Muscle layer of duodenum (tissue), 2 donors: ENCODE measurements around the gene HLCS.
"Not testable (repeated sequence)": the region's sequence is repeated elsewhere in the genome, so short reads cannot be mapped to it uniquely, and the experiment has no call there.

Experiments
- H3K27ac ChIP-seq: one replicate; pipeline ENCODE4 v1.7.0; 2013; ENCODE audit warnings: mild to moderate bottlenecking, low read length
- H3K27me3 ChIP-seq: one replicate; pipeline ENCODE4 v1.7.0; 2013; ENCODE audit warnings: low read depth, mild to moderate bottlenecking, control low read depth, low read length
- H3K36me3 ChIP-seq, 2 donors: one replicate each; pipeline ENCODE4 v1.7.0; 2013; ENCODE audit warnings: low read length in 2 of 2, control low read depth in 1 of 2, mild to moderate bottlenecking in 1 of 2; ENCODE audit not compliant: insufficient read depth in 2 of 2, control insufficient read depth in 1 of 2
- H3K4me1 ChIP-seq, 2 donors: one replicate each; pipeline ENCODE4 v1.7.0; 2013; ENCODE audit warnings: low read length in 2 of 2, mild to moderate bottlenecking in 2 of 2, control low read depth in 1 of 2, moderate library complexity in 1 of 2; ENCODE audit not compliant: insufficient read depth in 2 of 2, control insufficient read depth in 1 of 2
- H3K4me3 ChIP-seq, 2 donors: one replicate each; pipeline ENCODE4 v1.7.0; 2013; ENCODE audit warnings: low read length in 2 of 2, low read depth in 1 of 2, mild to moderate bottlenecking in 1 of 2
- H3K9me3 ChIP-seq, 2 donors: one replicate each; pipeline ENCODE4 v1.7.0; 2013; ENCODE audit warnings: low read length in 2 of 2, control low read depth in 1 of 2, mild to moderate bottlenecking in 1 of 2; ENCODE audit not compliant: control insufficient read depth in 1 of 2
- donor health status: healthy.

HLCS gene

GRCh38 chr21:36995285-36995684, 28.8 kb upstream of the HLCS start:
- H3K4me3 ChIP-seq, H3K36me3 ChIP-seq, H3K9me3 ChIP-seq, H3K4me1 ChIP-seq, H3K27me3 ChIP-seq, H3K27ac ChIP-seq: not testable (repeated sequence)

DNA sequence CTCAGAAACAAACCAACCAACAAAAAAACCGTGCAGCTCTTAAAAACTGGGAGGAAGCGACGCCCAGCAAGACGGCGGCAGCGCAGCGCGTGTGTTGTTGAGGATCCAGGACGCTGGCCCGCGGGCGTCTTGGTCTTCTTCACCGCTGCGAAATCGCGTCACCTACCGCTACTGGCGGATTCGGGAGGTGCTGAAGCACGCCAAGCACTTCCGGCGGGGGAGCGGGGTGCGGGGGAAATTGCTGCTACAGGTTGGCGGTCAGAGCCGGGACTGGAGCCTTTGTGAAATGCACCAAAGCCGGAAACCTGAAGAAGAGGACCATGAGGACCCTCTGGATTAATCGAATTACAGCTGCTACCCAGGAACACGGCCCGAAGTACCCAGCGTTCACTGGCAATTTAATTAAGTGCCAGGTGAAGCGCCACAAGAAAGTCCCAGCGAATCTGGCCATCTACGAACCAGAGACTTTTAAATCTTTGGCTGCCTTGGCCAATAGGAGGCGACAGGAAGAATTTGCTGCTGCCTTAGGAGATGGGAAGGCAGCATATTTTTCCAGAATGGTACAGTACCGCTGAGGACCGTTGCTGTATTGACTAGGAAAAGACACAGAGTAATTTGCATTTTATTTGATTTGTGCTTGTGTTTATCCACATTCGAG, 28.2 kb upstream of the HLCS start:
- Histone ChIP-seq H3K36me3 (no peaks in the 10 kb centered on the region), H3K9me3 (no peaks in the 10 kb centered on the region), H3K27ac (no peak overlapping the region), H3K4me3 (no peak overlapping the region), H3K4me1 (no peaks in the 10 kb centered on the region), H3K27me3 (no peaks in the 10 kb centered on the region)

DNA sequence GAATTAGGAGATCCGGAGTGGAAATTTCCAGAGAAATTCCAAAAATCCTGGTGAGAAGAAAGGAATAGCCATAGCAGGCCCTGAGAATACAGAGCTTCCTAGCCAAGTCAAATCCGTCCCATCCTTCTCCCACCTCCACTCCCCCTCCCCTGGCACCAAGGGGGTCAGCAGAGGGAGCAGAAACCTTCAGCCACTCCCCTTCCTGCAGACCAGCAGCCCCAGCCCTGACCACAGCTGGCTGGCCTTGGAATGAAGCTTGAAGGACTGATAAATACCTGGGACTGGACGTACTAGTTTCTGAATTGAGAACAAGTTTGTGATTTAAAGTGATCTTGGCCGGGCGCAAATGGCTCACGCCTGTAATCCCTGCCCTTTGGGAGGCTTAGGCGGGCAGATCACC, 26.2 kb upstream of the HLCS start:
- H3K27ac ChIP-seq: no peak overlapping the region
- H3K4me1 ChIP-seq: no peaks in the 10 kb centered on the region
- no peaks in the 10 kb centered on the region for H3K36me3 ChIP-seq
- no peaks in the 10 kb centered on the region for H3K27me3 ChIP-seq
- no peak overlapping the region for H3K4me3 ChIP-seq
- H3K9me3 ChIP-seq: no peaks in the 10 kb centered on the region

- Histone ChIP-seq H3K4me1 (no peaks in the 10 kb centered on the region), H3K9me3 (no peaks in the 10 kb centered on the region), H3K36me3 (peaks cover 0 to 3% of the 10 kb centered on the region in 2 donors), H3K27me3 (no peaks in the 10 kb centered on the region), H3K4me3 (peak overlapping the region; percentile 16 to 64), H3K27ac (no peak overlapping the region)
Observed at GRCh38 chr21:36990508-36991205, 24.2 kb upstream of the HLCS start.

DNA sequence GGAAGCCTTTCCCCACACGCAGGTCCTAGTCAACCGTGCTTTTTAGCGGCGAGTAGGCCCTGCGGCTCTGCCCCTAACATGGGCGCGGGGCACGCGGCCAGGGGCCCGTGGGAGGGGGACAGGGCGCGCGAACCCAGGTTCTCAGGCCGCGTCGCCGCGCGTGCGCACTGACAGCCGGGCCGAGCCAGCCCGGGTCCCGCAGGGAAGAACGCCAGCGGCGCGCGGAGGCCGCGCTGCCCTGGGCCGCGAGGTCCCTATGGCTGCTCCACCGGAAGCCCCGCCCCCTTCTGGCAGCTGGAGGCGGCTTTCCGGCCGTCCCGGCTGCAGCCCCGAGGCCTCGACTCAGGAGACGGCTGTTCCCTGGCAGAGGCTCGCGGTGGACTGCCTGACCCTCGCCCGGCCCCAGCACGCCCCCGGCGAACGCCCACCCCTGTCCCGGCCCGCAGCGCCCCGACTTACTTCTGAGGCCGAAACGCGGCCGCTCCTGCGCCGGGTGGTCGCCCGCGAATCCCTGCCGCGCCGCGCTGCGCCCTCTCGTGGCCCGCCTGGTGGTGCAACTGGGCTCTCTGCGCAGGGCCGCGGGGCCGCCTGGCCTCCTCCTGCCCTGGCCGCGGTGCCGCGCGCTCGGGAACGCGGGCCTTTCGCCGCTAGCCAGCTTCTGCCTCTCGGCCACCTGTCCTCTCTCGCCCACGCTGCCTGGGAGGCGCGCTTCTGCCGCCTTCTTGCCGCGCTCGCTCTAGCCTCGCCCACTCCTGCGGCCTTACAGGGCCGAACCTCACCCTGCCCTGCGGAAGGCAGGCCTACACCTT, 23.4 kb upstream of the HLCS start:
- Histone ChIP-seq H3K9me3 (no peaks in the 10 kb centered on the region), H3K27me3 (no peaks in the 10 kb centered on the region), H3K4me3 (peak overlapping the region; percentile 16 to 64), H3K4me1 (no peaks in the 10 kb centered on the region), H3K27ac (no peak overlapping the region), H3K36me3 (peaks cover 0 to 3% of the 10 kb centered on the region in 2 donors)

DNA sequence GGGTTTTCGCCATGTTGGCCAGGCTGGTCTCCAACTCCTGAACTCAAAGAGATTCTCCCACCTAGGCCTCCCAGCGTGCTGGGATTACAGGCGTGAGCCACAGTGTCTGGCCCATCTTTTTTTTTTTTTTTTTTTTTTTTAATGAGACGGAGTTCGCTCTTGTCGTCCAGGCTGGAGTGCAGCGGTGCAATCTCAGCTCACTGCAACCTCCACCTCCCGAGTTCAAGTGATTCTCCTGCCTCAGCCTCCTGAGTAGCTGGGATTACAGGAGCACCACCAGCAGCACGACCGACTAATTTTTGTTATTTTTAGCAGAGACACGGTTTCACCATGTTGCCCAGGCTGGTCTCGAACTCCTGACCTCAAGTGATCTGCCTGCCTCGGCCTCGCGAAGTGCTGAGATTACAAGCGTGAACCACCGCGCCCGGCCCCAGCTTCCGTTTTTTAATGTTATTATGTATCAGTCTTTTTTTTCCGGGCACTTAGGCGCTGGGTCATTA, 22.8 kb upstream of the HLCS start:
- not testable (repeated sequence) for H3K4me1 ChIP-seq, H3K9me3 ChIP-seq, H3K36me3 ChIP-seq, H3K27me3 ChIP-seq, H3K27ac ChIP-seq
- H3K4me3 ChIP-seq: peak overlapping the region in 1 of 2 donors; percentile 64

- no peaks in the 10 kb centered on the region for H3K27me3 ChIP-seq
- H3K4me3 ChIP-seq: no peak overlapping the region
- H3K4me1 ChIP-seq: no peaks in the 10 kb centered on the region
- no peak overlapping the region for H3K27ac ChIP-seq
- no peaks in the 10 kb centered on the region for H3K9me3 ChIP-seq
- H3K36me3 ChIP-seq: peaks cover 0 to 3% of the 10 kb centered on the region in 2 donors
Observed at GRCh38 chr21:36988536-36988935, 22.1 kb upstream of the HLCS start.

DNA sequence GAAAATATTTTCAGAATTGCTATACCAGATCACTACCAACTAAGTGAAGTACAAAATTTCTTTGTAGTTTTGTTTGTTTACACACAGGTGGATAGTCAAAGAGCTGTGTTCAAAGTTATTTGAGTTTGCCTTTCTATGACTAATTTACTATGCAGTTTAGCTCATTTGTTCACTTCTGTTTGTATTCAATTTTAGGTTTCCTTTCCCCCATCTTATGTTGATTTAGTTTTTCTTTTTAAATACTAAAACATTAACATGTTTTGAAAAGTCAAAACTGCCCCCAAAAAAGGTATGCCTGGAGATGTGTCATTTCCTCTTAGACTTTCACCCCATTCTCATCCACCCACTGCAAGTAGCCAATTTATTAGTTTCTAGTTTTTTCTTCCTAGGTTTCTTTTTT, 21.4 kb upstream of the HLCS start:
- Histone ChIP-seq H3K27ac (no peak overlapping the region), H3K27me3 (no peaks in the 10 kb centered on the region), H3K36me3 (peaks cover 0 to 3% of the 10 kb centered on the region in 2 donors), H3K4me3 (no peak overlapping the region), H3K9me3 (no peaks in the 10 kb centered on the region), H3K4me1 (no peaks in the 10 kb centered on the region)

GRCh38 chr21:36985751-36986594, 19.5 kb upstream of the HLCS start:
- Histone ChIP-seq H3K27me3 (peaks cover 3% of the 10 kb centered on the region), H3K4me1 (peaks cover 0 to 1% of the 10 kb centered on the region in 2 donors), H3K27ac (no peak overlapping the region)

GRCh38 chr21:36981977-36982700, 15.7 kb upstream of the HLCS start:
- Histone ChIP-seq H3K4me3 (no peak overlapping the region), H3K36me3 (peaks cover 0 to 3% of the 10 kb centered on the region in 2 donors), H3K27ac (no peak overlapping the region)

More at GRCh38 chr21:36985751-36986594, 19.5 kb upstream of the HLCS start:
- Histone ChIP-seq H3K9me3 (no peaks in the 10 kb centered on the region), H3K4me3 (no peak overlapping the region), H3K36me3 (peaks cover 0 to 3% of the 10 kb centered on the region in 2 donors)

More at GRCh38 chr21:36981977-36982700, 15.7 kb upstream of the HLCS start:
- peaks cover 0 to 10% of the 10 kb centered on the region in 2 donors for H3K4me1 ChIP-seq
- H3K9me3 ChIP-seq: no peaks in the 10 kb centered on the region
- peaks cover 3% of the 10 kb centered on the region for H3K27me3 ChIP-seq
